Pancreas (tissue), 10 donors: ENCODE measurements around the gene KLF17. TPM values are rescaled to one million over a fixed set of nuclear protein-coding genes. Genes with fewer than 3 reads are reported as not detected.

ENCODE experiments used
- ATAC-seq, 4 donors: fragments of 200-7000 bp; cut with Tn5 transposase; one replicate each; pipeline versions ENCODE4 v1.8.0 to v1.9.1; 2020; ENCODE audit warnings: mild to moderate bottlenecking in 4 of 4, moderate library complexity in 4 of 4
- DNase-seq, 6 donors: peaks; one replicate each; pipeline ENCODE4 v3.0.0-alpha.2; 2020
- FAIRE-seq: peaks from 2 replicates; lab custom pipeline; 2012; peaks lifted over from hg19 to GRCh38; lab: Jason Lieb, UNC
- H3K27ac ChIP-seq, 4 donors: fragments of 200-600 bp; sonication (generic); 1 replicate in 3 of 4; 2 replicates in 1 of 4; pipeline versions ENCODE4 v1.5.0 to v1.8.0; 2020
- H3K27me3 ChIP-seq, 4 donors: fragments of 200-600 bp; one replicate each; pipeline ENCODE4 v1.8.0; 2021
- H3K36me3 ChIP-seq, 3 donors: fragments of 200-600 bp; sonication (generic) in 1 of 3; one replicate each; pipeline versions ENCODE4 v1.5.0 to v1.8.0; 2020 to 2021
- H3K4me1 ChIP-seq, 3 donors: fragments of 200-600 bp; one replicate each; pipeline ENCODE4 v1.8.0; 2021
- H3K4me3 ChIP-seq, 4 donors: fragments of 200-600 bp; sonication (generic) in 2 of 4; one replicate each; pipeline versions ENCODE4 v1.5.0 to v1.8.0; 2020 to 2021
- H3K9me3 ChIP-seq, 4 donors: fragments of 200-600 bp; one replicate each; pipeline ENCODE4 v1.8.0; 2021
- WGBS, 2 donors: extraction: QIAGEN DNeasy Blood & Tissue Kit; methylation state at CpG; one replicate each; pipeline ENCODE4 v1.1.7; 2013; 5-methylcytosine and 5-hydroxymethylcytosine counted together
- intact Hi-C, 3 donors: fragments of 100-400 bp; cut with DNase I; formaldehyde crosslinking; loops; one replicate each; pipeline versions ENCODE4 v1.11.1 to v1.14.2; 2022
- polyA plus RNA-seq, 2 donors: library from polyadenylated mRNA; stranded (reverse); fragments of 200-250 nt; gene quantifications; one replicate each; pipeline ENCODE4 v1.2.3, GENCODE V29; 2013
- total RNA-seq, 6 donors: library from RNA; stranded (reverse); fragmentation: NEBNext Ultra II Directional in 4 of 6; extraction: Animal tissue kit (Norgen Biotek cat#: 25700) in 4 of 6; gene quantifications; one replicate each; pipeline versions ENCODE4 v1.2.1 to v1.2.4, GENCODE V29; 2021 to 2023
- TF ChIP-seq, protein P1 (sequence below), 4 donors: fragments of 200-600 bp; sonication (generic) in 3 of 4; IDR thresholded peaks; one replicate each; pipeline versions ENCODE4 v1.5.0 to v1.8.0; 2021; ENCODE audit warnings: antibody characterized with exemption in 4 of 4
- donor health status: healthy with polysubstance abuse.
- donor health status: DM: no; HTN: no; CAD: no; lungs with moderate emphysema.
- donor health status: DM: no; HTN: no; CAD: no.
- donor health status: control.
- donor health status: control.
- donor health status: Bipolar disorder and iron deficiency.
- donor health status: DM: yes; HTN: yes; CAD: no.
- donor health status: DM: no; HTN: no; CAD: no.
- donor health status: DM: no; HTN: no; CAD: no.
- donor health status: DM: yes; HTN: yes; CAD: no.

The KLF17 gene
- total and polyA plus RNA-seq, 8 donors: 0.12 TPM; not detected in 7

DNA sequence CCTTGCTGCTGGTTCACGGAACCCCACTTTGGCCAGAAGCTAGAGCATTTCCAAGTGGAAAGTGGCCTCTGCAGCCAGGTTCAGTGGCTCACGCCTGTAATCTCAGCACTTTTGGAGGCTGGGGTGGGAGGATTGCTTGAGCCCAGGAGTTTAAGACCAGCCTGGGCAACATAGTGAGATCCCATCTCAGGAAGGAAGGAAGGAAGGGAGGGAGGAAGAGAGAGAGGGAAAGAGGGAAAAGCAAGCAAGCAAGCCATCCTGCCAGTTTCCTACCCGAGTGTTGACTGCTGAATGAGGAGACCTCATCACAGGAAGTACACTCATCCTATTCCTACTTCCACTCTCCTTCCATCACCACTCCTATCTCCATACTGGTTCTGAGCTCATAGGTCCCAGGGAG, 12.8 kb upstream of the KLF17 start:
- Histone ChIP-seq H3K27me3 (no peaks in the 10 kb centered on the region), H3K36me3 (no peaks in the 10 kb centered on the region), H3K9me3 (no peaks in the 10 kb centered on the region), H3K27ac (no peak overlapping the region), H3K4me3 (no peak overlapping the region), H3K4me1 (no peaks in the 10 kb centered on the region)
- DNase-seq (no peak), FAIRE-seq (no peak), ATAC-seq (no peak)
- intact Hi-C loops: no loop called here
- TF ChIP-seq, protein P1, sequence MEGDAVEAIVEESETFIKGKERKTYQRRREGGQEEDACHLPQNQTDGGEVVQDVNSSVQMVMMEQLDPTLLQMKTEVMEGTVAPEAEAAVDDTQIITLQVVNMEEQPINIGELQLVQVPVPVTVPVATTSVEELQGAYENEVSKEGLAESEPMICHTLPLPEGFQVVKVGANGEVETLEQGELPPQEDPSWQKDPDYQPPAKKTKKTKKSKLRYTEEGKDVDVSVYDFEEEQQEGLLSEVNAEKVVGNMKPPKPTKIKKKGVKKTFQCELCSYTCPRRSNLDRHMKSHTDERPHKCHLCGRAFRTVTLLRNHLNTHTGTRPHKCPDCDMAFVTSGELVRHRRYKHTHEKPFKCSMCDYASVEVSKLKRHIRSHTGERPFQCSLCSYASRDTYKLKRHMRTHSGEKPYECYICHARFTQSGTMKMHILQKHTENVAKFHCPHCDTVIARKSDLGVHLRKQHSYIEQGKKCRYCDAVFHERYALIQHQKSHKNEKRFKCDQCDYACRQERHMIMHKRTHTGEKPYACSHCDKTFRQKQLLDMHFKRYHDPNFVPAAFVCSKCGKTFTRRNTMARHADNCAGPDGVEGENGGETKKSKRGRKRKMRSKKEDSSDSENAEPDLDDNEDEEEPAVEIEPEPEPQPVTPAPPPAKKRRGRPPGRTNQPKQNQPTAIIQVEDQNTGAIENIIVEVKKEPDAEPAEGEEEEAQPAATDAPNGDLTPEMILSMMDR (IDR thresholded peaks at IDR 0.05): no peak
- 55 to 87% methylated on average over 2 to 3 of the region's 3 CpGs for WGBS, 2 donors

DNA sequence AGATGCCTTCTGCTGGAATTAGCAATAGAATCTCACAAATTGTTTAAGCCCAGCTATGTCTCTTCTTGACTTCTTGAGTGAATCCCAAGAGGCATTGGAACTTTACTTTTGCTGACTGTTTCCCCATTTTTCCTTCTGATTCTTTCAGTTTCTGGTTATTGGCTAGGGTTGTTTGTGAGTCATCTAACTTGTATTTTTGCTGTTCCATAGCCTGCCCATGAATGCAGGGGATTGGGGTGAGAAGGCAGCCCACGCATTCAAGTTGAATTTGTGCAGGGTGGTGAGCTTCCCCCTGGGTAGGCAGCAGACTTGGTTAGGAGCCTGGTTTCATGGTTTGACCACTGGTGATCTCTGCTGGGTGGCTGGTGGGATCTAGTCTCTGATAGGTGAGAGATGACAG, 10.4 kb upstream of the KLF17 start:
- H3K27me3 ChIP-seq: no peaks in the 10 kb centered on the region
- ATAC-seq: no peak
- H3K27ac ChIP-seq: no peak overlapping the region
- intact Hi-C loops: no loop called here
- WGBS, 2 donors: 78 to 90% methylated on average over 1 of the region's 1 CpG
- TF ChIP-seq, protein P1 (IDR thresholded peaks at IDR 0.05): no peak
- no peak for DNase-seq
- H3K4me1 ChIP-seq: no peaks in the 10 kb centered on the region
- H3K4me3 ChIP-seq: no peak overlapping the region
- no peaks in the 10 kb centered on the region for H3K9me3 ChIP-seq
- no peak for FAIRE-seq
- no peaks in the 10 kb centered on the region for H3K36me3 ChIP-seq

DNA sequence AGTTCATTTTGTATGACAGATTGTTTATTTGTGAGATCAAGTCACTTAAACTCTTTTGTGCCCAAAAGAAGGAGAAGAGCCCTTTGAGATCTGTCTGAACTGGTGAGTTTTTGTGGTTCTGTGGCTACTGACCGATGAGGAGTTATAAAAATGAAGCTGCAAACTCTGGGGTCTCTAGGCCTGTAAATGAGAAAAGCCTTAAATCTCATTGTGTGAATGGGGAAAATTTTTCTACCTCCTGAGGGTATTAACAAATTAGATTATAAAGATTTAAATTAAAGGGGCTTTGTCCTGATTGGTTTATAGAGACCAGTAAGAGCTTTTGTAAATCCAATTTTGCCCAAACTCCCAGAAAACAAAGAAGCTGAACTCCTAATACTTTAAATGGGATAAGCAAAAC, 9.7 kb upstream of the KLF17 start:
- Histone ChIP-seq H3K9me3 (no peaks in the 10 kb centered on the region), H3K4me1 (no peaks in the 10 kb centered on the region), H3K27me3 (no peaks in the 10 kb centered on the region), H3K36me3 (no peaks in the 10 kb centered on the region), H3K4me3 (no peak overlapping the region), H3K27ac (no peak overlapping the region)
- FAIRE-seq (no peak), DNase-seq (no peak), ATAC-seq (no peak)
- TF ChIP-seq, protein P1 (IDR thresholded peaks at IDR 0.05): no peak
- intact Hi-C loops: no loop called here
- WGBS, 2 donors: 83 to 92% methylated on average over 1 of the region's 1 CpG

DNA sequence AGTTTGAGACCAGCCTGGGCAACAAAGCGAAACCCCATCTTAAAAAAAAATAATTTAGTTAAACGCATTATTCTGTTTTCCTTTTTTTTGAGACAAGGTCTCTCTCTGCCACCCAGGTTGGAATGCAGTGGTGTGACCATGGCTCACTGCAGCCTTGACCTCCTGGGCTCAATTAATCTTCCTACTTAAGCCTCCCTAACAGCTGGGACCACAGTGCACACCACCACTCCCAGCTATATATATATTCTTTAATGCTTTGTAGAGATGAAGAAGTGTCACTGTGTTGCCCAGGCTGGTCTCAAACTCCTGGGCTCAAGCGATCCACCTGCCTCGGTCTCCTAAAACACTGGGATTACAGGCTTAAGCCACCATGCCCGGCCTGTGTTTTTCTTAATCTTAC, 7.7 kb upstream of the KLF17 start:
- FAIRE-seq (no peak), ATAC-seq (no peak), DNase-seq (no peak)
- no peaks in the 10 kb centered on the region for H3K4me1 ChIP-seq
- no peaks in the 10 kb centered on the region for H3K36me3 ChIP-seq
- 87 to 94% methylated on average over 5 of the region's 5 CpGs for WGBS, 2 donors
- TF ChIP-seq, protein P1 (IDR thresholded peaks at IDR 0.05): no peak
- no peak overlapping the region for H3K4me3 ChIP-seq
- no peak overlapping the region for H3K27ac ChIP-seq
- intact Hi-C loops: no loop called here
- H3K9me3 ChIP-seq: no peaks in the 10 kb centered on the region
- no peaks in the 10 kb centered on the region for H3K27me3 ChIP-seq

DNA sequence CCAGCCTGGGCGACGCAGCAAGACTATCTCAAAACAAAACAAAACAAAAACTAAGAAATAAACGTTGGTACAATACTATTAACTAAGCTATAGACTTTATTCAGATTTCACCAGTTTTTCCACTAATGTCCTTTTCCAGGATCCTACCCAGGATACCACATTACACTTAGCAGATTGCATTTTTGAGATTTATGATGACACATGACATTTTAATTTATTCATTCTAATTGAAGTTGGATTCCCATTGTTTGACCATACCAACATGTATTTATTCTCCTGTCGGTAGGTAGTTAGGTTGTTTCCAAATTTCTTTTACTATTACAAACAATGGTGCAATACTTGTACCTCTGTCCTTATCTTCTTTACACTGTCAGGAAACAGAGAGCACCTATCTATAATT, 6.8 kb upstream of the KLF17 start:
- H3K4me1 ChIP-seq: no peaks in the 10 kb centered on the region
- no peak overlapping the region for H3K27ac ChIP-seq
- no peaks in the 10 kb centered on the region for H3K9me3 ChIP-seq
- DNase-seq (no peak), FAIRE-seq (no peak), ATAC-seq (no peak)
- no peaks in the 10 kb centered on the region for H3K27me3 ChIP-seq
- TF ChIP-seq, protein P1 (IDR thresholded peaks at IDR 0.05): no peak
- no peak overlapping the region for H3K4me3 ChIP-seq
- intact Hi-C loops: no loop called here
- no peaks in the 10 kb centered on the region for H3K36me3 ChIP-seq
- 70 to 74% methylated on average over 4 of the region's 4 CpGs for WGBS, 2 donors
